CD4-positive, alpha-beta T cell treated with Interleukin-17A for 4 hours (primary cell): ENCODE data around the gene BLMH.

Source experiments
- DNase-seq: peaks from one replicate; pipeline ENCODE4 v3.0.0-alpha.2; 2020; ENCODE audit warnings: mixed read lengths

Gene BLMH, protein sequence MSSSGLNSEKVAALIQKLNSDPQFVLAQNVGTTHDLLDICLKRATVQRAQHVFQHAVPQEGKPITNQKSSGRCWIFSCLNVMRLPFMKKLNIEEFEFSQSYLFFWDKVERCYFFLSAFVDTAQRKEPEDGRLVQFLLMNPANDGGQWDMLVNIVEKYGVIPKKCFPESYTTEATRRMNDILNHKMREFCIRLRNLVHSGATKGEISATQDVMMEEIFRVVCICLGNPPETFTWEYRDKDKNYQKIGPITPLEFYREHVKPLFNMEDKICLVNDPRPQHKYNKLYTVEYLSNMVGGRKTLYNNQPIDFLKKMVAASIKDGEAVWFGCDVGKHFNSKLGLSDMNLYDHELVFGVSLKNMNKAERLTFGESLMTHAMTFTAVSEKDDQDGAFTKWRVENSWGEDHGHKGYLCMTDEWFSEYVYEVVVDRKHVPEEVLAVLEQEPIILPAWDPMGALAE

DNA sequence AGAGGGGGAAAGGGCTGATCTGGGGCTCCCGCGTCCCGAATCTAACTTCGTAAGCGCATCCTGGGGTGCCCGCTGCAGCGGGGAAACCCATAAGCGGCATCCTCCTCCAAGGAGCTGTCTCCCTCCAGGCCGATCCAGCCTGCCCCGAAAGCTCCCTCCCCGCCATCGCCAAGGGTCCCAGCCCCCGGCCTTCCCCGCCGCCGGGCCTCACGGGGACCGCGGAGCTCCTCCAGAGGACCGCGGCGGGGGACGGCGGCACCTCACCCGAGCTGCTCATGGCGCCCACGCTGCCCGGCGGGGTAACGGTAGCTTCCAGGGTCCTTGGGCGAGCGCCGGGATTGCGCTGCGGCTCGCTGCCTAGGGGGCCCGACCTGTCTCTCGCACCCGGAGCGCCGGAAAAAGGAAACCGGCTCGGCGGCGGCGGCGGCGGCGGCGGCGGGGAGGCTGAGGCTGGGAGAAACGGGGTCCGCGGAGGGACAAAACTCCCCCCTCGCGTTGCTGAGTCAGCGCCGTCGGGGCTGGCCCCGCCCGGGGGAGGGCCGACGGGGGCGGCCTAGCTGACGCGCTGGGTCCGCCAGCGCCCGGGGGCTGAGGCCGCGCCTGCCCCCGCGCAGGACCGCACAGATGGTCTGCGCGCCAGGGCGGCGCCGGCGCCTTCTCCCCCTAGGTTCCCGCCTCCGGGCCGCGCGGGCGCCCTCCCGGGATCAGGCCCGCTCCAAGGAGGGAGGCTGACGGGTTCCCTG, at the start of gene BLMH:
Gene BLMH (minus strand): TSS at position 402 of the 743 bp plus-strand sequence. CDS start 125 bp downstream, at position 277.
- peak; percentile 89 for DNase-seq

DNA sequence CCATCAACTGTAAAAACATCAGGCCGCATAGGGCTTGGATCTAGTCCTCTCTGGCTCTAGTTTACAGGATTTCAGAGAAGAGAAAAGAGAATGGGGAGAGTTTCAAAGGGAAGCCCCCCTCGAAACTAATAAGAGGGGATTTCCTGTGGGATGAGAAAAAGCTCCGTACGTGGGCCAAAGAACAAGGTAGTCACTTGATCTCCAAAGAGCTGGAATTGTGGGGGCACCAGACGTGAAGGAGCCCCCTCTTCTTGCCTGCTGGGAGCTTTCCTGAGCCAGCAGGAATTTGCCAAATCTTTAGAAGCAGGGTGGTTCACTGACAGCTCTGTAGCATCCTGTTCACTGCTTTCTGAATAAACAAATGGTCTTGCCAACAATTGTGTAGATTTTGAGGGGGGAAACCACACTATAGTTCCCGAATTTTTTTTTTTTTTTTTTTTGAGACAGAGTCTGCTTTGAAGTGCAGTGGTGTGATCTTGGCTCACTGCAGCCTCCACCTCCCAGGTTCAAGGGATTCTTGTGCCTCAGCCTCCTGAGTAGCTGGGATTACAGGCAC, 49.1 kb upstream of the BLMH start:
- no peak for DNase-seq

DNA sequence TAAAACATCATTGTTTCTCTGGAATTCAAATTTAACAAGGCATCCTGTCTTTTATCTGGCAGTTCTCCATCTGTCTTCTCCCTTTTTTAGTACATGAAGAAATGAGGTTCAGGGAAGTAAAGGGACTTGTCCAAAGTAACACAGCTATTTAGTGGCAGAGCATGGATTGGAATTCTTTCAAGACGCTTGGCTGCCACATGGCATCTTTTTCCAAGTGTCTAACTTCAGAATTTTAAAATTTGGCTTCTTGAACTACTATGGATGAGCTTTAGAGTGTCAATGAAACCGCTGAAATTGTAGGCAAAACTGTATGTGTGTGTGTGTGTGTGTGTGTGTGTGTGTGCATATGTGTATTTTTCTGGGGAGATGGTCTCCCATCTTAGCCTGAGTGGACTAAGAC, 47.3 kb upstream of the BLMH start:
- DNase-seq = no peak

DNA sequence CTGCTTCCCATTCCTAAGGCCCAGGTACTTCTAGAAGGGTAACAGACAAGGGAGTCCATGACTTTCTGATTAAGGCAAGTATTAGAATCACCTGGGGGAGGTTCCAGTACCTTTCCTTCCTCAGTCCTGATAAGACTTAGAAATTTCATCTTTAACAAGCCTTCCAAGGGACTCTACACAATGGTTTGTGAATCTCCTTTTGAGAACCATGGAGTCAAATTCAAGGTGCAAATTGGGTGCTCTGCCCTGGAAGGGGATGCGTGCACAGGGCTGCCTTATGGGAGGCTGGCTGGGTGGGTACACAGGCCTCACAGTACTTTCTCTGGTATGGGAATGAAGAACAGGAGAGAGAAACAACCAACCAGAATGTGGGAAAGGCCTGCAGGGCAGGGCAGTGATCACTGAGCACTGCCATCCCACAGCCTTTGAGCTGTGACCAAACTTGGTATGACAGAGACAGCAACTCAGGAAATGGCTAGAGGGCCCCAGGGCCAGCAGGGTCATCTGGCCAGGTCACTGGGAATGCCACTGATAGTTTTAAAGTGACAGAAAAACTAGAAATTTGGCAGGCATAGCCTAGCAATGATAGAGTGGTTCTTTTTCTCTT, 45.8 kb upstream of the BLMH start:
- no peak for DNase-seq

DNA sequence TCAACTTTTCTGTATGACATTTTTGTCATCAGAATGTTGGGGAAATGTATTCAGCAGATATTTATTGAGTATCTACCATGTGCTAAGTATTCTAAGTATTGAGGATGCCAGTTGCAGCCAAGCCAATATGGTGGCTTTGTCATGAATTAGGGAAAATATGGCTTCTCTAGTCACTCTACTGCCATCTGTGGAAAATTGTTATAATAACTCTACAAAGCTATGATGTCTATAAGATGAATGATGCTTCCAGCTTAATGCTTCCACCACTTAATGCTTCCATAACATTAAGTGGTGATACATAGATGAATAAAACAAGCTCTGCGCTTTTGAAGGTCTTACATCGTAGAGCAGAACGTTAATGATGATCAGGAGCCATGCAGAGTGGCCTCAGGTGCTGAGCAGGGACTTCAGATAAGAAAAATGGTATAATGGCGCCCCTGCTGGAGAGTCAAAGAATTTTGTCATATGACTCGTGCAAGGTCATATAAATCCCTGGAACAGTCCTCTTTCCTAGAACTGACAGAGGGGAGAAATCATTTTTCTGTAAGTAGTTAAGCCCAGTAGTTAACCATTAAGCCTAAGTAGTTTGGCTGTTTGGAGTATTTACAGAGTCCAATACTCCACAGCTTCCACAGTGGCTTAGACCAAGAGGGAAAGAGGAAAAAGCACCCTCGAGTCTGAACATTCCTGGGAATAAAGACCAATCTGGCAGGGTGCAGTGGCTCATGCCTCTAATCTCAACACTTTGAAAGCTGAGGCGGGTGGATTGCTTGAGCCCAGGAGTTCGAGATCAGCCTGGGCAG, 44.8 kb upstream of the BLMH start:
- DNase-seq = peak; percentile 82

DNA sequence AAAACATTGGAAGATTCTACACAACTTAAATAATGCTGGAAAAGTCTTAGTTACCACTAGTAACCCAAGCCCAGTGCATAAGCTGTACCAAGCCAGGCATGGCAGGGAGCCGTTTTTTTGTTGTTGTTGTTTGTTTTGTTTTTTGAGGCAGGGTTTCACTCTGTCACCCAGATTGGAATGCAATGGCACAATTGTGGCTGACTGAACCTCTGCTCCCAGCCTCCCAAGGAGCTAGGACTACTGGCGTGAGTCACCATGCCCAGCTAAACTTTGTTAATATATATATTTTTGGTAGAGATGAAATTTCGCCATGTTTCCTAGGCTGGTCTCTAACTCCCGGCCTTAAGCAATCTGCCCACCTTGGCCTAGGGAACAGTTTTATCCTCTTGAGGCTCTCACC, 42.7 kb upstream of the BLMH start:
- DNase-seq = no peak

DNA sequence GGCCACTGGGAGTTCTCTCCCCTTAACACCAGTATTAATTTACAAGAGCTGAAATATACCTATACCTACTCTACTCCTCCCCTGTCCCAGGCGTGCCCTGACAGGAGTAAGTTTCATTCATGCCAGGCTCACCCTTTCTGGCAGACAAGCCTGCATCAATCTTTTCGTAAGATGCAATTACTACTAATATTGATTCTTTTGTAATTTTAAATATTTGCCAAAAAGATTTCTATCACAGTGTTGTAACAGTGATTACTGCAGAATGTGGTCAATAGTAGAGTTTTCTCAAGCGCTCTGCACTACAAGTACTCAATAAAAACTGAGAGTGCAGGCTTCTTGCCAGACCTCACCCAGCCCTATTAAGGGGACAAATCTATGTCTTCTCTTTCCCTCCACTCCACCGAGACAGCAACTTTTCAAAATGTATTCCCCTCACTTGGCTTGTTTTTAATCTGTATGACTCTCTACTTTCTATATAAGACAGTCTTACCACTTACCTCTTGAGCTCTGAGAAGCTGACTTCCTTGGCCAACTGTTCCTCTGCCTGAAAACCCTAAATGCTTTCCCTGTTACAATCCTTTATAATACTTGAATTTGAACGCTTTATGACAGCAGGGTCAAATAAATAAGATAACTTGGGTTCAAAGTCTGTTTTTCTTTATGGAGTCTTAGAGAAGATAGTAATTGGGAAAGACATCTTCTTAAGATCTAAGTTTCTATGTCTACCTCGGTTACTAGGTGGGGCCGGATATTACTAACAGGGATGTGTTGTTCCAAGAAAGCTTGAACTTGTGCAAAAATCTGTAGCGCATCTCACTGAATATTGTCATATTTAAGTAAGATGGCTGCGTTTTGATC, 42.0 kb upstream of the BLMH start, which contains the start of gene TMIGD1:
Gene TMIGD1 (minus strand): TSS at position 555 of the 858 bp plus-strand sequence. CDS start 1,924 bp downstream, outside the sequence.
- DNase-seq = no peak

DNA sequence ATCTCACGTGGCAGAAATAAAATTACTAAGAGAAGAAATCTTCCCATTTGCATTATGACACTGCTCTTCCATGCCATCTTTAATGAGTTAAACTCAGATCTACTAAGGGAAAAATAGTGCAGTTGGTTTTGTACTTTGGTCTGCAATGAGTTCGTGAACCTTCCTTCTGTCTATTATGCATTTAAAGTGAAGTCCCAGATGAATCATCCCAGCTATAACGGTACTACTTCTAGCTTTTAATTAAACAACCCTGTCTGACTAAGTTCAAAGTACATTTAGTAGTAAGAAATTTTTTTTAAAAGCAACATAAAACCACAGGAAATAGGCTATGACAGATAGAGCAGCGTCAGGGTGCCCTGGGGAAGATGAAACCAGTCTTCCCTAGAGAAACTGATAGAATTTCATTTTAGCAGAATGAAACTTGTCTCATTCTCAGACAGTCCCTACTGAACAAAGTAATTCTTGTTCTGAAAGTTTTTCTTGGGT, 40.4 kb upstream of the BLMH start:
- peak; percentile 69 for DNase-seq

DNA sequence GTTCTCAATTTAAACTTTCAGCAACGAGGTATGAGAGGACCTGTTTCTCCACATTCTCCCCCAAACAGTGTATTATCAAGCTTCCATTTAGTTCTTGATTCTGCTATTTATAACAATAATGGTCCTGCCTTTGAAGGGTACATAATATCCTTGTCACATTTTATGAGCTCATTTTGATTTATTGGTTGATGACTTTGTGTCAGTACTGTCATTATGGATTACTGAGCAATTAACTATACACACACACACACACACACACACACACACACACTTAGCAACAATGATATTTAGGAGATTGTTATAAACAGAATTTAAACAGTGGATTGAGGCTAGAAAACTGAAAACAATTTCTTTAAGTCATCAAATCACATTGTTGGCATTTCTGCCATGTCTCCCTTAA, 35.1 kb upstream of the BLMH start:
- no peak for DNase-seq

DNA sequence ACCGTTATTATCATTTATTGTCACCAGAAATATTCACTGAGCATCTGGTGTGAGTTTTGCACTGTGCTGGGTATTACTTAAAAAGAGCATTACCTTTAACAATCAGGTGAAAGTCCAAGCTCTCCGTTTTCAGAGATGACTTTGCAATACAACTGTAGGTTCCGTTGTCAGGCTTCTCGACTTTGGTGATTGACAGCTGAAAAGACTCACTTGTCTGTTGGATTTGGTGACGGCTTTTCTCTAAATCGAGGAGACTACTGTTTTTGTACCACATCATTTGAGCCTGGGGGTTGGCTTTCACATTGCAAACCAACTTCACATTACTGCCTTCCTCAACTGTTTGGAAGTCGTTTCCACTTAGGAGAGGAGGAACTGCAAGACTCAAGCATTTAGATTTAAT, 33.0 kb upstream of the BLMH start:
- DNase-seq = no peak

DNA sequence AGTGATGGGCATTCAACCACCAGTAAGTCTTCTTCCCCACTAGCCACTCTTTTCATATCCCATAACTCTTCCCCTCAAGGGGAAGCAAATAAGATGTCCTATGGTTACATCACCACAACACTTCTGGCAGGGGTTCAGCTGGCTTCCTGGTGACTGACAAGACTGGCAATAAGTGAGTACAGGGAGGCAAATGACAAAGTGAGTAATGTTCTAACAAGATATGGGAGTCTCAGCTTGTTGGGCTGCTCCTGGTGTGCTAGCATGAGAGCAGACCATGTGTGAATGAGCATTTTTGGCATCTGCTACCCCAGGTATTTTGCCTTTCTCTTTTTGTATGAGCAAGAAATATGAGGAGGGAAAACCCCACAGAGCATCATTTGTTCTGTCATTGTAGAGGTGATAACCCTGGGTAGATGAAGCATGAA, 32.2 kb upstream of the BLMH start:
- peak; percentile 72 for DNase-seq

DNA sequence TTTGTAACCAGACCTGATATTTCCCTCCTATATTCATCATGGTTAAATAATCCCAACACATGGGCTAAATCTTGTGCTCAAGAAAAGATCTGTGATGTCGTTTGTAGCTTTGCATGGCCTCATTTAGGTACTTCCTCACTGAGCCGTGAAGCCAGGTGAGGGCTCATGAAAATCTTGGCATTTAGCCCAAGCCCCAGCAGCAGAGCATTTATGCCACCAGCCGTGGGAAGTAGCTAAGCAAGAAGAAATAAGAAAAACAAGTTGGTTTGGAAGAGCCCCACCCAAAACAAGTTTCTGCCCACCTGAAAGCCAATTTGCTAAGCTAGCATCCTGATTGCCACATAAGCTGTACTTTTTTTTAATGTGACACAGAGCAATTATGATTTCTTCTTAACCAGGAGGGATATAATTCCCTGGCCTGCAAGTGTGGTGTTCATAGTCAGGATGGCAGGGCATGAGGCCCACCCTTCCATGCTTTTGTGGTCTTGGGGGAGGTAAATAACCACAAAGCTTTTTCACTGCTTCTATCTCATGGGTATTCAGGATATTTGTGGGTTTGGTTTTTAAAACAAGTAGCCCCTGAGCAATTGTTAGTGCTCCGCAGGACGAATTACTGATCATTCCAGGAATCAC, 31.6 kb upstream of the BLMH start:
- peak; percentile 74 for DNase-seq

DNA sequence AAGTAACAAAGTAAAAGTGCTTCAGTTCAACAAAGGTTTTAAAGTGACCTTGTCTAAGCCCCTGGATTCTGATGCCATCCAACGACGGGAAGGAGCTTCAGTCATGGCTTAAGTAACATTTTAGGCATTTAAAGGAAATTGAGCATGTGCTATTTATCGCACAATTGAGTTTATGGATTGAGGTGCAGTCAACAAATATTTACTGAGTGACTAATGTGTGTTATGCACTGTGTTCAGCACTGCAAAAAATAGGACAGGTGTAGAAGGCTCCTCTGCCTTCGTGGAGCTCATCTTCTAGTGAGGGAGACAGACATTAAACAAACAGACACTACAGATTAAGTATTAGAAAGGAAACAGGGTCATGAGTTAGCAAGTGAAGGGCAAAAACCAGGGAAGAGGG, 29.6 kb upstream of the BLMH start:
- no peak for DNase-seq

DNA sequence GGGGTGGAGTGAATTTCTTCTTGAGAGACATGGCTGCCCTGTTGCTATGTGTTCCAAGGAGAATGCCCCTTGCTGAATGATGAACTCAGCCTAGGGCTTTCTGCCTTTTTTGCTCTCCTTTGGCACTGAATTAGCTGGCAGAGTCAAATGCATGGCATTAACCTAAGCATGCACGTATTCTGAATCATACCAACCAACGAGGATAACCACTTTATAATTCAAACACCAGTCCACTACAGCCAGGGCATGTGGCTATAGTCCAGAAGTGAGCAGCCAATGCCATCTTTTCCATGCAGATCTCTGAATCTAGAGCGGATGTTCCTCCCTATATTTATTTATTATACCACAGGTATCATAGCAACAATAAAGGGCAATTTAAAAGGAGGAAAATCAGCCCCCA, 26.4 kb upstream of the BLMH start:
- no peak for DNase-seq

DNA sequence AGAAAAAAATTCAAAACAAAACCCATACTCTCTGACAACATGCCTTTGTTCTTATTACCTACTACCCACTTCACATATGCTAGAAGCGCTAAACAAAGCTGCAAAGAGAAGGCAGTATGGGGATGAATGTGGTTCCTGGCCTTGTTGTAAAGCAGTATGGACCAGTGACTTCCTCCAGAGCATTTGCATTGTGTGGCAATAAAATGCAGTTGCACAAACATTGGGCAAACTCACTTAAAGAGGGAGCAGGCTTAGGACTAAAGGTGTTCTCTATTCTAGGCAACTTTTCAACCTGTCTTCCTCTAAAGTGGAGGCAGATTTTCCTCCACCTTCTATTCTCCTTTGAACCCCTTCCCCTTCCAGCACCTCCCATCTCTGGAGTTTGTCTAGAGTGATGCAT, 25.0 kb upstream of the BLMH start:
- DNase-seq = no peak

DNA sequence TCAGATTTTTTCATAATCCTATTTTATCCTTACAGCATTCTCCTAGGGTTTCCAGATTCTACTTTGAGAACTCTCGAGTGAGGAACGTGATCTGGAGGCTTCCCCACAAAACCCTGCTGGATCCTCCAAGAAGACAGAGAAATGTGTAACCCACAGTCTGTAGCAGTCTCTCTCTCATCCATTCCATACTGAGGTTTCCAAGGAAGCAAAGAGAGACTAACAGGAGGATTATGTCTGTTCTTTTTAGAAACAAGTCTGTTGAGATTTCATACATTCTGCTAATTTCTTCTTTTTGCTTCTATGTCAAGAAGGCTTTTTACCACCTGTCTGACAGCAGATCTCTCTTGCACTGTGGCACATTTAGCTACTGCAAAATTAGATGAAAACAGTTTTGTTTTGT, 23.4 kb upstream of the BLMH start:
- no peak for DNase-seq

DNA sequence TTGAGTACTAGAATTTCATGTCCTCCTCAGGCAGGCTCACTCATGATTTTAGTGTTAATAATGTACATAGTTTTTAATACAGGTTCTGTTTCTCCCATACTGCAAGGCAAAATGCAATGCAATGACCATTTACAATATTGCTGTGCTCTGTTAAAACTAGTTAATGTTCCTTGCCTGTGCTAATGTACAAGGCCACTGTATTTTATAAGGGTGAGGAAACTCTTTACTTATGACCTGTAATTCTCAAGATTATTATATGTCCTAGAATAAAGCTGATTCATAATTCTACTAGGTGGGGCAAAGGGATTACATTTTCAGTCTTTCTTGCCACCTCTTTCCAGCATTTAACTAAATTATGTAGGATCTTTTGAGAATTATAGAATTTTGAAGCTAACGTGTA, 22.7 kb upstream of the BLMH start:
- DNase-seq = no peak

DNA sequence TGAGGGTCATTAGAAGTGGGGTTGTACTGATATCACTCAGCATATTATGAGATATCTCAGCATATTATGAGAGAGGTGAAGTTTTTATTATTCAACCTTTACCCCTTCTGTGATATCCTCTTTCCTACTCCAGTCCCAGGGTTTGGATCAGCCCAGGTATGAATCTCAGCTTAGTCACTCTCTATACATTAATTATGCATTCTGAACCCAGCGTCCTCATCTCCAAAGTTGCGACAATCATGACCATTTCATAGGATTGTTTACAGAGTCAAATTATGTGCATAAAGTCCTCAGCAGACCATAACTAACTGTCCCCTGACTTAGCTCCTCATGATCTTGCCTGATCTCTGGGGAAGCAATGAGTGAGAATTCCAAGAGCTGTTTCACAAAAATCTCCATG, 20.5 kb upstream of the BLMH start:
- no peak for DNase-seq

DNA sequence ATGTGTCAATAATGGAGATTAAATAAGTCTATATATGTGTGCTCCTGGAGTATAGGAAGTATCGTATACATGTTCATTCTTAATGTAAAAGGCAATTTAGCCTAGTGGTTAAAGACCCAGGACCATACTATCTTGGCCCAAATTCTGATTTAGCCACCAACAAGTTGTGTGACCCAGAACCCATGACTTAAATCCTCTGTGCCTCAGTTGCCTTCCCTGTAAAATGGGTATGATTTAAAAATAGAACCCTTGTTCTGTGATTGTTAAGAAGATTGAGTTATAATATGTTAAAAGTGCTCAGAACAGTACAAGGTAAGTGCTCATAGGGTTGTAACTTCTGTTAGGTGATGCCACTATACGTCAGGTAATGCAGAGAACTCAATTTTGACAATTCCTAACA, 18.8 kb upstream of the BLMH start:
- DNase-seq = no peak

DNA sequence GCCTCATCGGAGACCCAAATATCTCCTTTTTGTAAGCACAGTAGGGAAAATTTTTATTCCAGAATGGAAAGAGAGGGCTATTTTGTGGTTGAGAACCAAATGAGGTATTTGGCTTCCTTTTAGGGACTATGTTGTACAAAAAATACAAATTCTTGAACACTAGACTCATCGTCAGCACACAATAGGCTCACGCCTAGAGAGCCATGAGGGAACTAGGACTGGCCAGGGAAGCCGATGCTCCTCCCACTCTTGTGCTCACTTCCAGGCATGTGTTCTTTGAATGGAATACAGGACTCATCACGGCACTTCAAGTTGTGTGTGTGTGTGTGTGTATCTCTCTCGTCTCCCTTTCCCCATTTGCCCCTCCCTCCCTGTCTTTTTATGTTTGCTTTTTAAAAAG, 17.8 kb upstream of the BLMH start:
- no peak for DNase-seq

DNA sequence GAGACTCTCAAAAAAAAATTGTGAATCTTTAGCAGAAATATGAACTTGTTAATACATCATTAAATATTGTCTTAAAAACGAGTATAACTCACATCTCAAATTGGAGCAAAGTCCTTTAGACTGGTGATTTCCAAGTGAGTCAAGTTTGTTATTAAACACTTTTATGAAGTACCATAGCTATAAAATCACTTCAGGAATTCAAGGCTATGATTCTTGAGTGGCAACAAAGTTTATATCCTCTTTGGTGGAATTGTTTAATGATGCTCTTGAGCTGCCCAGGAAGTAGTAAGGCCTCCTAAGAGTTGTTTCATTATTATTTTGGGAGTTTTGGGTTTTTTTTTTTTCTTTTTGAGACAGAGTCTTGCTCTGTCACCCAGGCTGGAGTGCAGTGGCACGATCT, 16.7 kb upstream of the BLMH start:
- DNase-seq = no peak
